ENCODE measurements around the gene SHISA9.
"Not testable (repeated sequence)": the region's sequence is repeated elsewhere in the genome, so short reads cannot be mapped to it uniquely, and the experiment has no call there.

The SHISA9 gene

DNA sequence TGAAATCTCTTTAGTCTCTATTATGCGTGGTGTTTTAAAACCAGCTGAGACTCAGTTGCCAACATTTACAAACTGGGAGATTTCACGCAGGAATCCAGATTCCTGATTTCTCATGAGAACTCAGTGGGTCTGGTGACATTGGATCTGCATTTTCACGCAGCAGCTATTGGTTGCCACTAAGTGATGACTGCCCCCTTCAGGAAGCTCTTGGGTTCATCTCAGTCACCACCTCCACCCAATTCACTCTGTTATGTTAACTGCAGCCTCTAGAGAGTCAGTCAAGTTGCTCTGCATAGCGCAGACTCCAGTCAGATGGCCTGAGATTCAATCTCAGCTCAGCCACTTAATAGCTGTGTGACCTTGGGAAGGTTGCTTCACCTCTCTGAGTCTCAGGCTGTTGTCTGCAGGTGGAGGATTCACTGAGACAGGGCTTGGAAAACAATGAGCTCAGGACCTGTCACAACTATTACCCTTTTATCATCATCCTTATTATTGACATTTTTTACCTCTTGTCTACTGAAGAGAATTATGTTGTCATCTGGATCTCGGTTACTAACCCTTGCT is 6.4 kb downstream of the SHISA9 start:
- H3K4me3 Mint-ChIP-seq = no peak overlapping the region
- no peaks in the 10 kb centered on the region for H3K36me3 Mint-ChIP-seq
- no peak overlapping the region for H3K27ac Mint-ChIP-seq
- no peaks in the 10 kb centered on the region for H3K4me1 Mint-ChIP-seq
- H3K9me3 Mint-ChIP-seq = no peaks in the 10 kb centered on the region
- peaks cover 34% of the 10 kb centered on the region for H3K27me3 Mint-ChIP-seq

DNA sequence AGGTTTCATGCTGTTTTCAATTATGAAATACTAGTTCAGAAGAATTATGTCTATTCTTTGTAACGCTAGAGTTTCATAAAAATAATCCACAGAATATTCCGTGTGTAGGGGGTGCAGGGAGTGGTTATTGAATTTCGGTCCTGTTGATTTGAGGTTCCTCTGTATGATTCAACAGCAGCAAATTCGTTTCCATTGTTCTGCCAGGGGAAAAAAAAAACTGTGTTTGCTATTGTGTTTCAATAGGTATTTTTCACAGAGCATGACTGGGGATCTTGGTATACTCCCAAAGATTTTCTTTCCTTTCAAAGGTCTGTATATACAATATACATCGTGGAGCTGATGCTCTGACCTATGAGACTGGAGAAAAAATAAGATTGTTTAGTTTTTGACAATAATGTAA is 15.8 kb downstream of the SHISA9 start:
- peaks cover 17% of the 10 kb centered on the region for H3K27me3 Mint-ChIP-seq
- H3K36me3 Mint-ChIP-seq = no peaks in the 10 kb centered on the region
- H3K27ac Mint-ChIP-seq = no peak overlapping the region
- no peaks in the 10 kb centered on the region for H3K9me3 Mint-ChIP-seq
- H3K4me3 Mint-ChIP-seq = no peak overlapping the region
- no peaks in the 10 kb centered on the region for H3K4me1 Mint-ChIP-seq

DNA sequence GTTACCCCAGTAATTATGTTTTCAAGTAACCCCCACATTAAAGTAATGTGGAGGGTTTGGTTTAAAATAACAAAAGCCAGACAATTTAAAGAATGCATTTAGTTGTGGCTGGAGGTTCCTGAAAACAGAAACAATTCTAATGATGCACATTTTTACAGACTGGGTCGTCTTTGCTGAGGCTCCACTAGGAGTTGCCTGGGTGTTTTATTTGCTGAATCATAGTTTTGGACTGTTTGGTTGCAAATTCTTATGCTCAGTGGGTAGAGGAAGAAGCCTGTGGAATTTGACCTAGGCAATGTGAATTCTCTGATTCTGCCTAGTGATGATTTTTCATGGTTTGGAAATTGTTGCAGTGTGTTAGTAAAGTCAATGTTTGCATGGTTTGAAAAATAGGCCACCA is 16.3 kb downstream of the SHISA9 start:
- H3K36me3 Mint-ChIP-seq = no peaks in the 10 kb centered on the region

DNA sequence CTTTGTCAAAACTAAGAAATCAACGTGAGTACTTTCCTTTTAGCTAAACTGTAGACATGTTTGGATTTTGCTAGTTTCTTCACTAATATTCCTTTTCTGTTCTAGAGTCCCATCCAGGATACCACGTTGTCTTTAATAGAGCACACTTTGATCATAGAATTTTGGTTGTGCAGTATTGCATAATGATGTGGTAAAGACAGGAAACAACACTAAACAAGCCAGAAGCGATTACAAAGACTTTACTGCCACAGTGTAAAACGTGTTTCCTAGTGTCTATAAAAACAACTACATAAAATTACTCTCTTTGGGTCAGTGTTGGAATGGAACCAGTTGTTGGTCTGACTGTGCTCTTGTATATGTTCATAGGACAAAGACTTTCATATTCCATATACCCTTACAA is 19.3 kb downstream of the SHISA9 start:
- Mint-ChIP-seq H3K36me3 (no peaks in the 10 kb centered on the region), H3K4me1 (no peaks in the 10 kb centered on the region), H3K4me3 (no peak overlapping the region), H3K9me3 (no peaks in the 10 kb centered on the region), H3K27me3 (peaks cover 29% of the 10 kb centered on the region), H3K27ac (no peak overlapping the region)

More for the DNA sequence above, 16.3 kb downstream of the SHISA9 start:
- Mint-ChIP-seq H3K9me3 (no peaks in the 10 kb centered on the region), H3K4me3 (no peak overlapping the region), H3K27me3 (peaks cover 19% of the 10 kb centered on the region), H3K27ac (no peak overlapping the region), H3K4me1 (no peaks in the 10 kb centered on the region)

DNA sequence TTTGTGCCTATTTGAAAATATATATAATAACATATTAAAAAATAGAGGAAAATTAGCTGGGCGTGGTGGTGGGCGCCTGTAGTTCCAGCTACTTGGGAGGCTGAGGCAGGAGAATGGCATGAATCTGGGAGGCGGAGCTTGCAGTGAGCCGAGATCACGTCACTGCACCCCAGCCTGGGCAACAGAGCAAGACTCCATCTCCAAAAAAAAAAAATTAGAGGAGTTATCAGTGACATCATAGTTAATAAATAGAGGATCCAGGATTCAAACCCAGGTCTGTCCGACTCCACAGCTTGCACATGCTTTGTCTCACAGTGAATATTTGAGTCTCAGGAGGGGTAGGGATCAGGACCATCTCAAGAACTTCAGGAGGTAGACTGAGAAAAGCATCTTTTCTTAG is 22.2 kb downstream of the SHISA9 start:
- H3K4me3 Mint-ChIP-seq, H3K9me3 Mint-ChIP-seq, H3K4me1 Mint-ChIP-seq, H3K36me3 Mint-ChIP-seq, H3K27ac Mint-ChIP-seq: not testable (repeated sequence)
- peaks cover 24% of the 10 kb centered on the region for H3K27me3 Mint-ChIP-seq

DNA sequence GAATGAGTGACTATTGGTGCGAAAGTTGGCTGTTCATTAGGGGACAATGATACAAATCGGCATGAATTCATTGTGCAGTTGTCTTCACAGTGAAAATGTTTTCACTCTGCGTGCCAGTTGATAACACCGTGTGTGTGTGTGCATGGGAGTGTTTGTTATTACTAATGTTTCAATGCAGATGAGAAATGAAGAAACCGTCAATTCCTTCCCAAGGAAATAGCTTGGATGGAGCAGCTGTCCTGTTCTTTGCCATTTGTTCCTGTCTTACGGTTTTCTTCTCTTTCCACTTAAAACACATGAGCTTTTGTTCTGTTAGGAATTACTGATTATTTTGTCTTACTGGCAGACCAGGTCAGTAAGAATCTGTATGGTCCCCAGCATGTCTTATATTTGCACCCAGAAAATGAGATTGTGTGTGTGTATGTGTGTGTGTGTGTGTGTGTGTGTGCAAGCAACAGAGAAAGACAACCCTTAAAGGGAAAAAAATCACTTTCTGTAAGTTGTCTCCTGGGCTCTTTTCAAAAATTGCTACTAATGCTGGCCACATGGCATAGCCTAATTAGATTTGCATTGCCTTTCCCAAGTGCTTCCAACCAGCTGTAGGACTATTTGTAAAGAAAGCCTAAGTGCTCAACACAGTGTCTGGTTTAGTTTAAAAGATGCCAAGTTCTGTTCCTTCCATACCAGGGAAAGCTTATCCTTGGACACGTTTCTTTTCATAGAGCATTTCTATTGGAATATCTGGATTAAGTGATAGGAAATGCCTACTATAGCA is 23.8 kb downstream of the SHISA9 start:
- Mint-ChIP-seq H3K4me1 (no peaks in the 10 kb centered on the region), H3K36me3 (no peaks in the 10 kb centered on the region), H3K4me3 (no peak overlapping the region), H3K27ac (no peak overlapping the region), H3K27me3 (peaks cover 27% of the 10 kb centered on the region), H3K9me3 (peaks cover 4% of the 10 kb centered on the region)

DNA sequence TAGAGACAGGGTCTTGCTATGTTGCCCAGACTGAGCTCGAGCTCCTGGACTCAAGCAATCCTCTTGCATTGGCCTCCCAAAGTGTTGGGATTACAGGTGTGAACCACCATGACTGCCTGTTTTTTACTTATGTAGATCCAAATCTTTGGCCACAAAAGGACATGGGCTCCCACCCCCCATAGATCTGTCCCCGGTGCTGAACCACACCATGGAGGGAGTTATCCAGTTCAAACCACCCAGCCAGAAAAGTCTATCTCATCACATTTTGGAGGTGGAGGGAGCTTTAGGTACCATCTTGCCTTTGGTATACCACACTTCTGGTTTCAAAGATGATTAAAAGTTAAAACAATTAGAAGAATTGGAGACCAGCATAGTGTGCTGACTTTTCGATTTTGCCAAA is 26.2 kb downstream of the SHISA9 start:
- no peaks in the 10 kb centered on the region for H3K4me1 Mint-ChIP-seq
- peaks cover 4% of the 10 kb centered on the region for H3K9me3 Mint-ChIP-seq
- H3K27ac Mint-ChIP-seq = no peak overlapping the region
- no peaks in the 10 kb centered on the region for H3K36me3 Mint-ChIP-seq
- no peak overlapping the region for H3K4me3 Mint-ChIP-seq
- H3K27me3 Mint-ChIP-seq = peaks cover 29% of the 10 kb centered on the region

DNA sequence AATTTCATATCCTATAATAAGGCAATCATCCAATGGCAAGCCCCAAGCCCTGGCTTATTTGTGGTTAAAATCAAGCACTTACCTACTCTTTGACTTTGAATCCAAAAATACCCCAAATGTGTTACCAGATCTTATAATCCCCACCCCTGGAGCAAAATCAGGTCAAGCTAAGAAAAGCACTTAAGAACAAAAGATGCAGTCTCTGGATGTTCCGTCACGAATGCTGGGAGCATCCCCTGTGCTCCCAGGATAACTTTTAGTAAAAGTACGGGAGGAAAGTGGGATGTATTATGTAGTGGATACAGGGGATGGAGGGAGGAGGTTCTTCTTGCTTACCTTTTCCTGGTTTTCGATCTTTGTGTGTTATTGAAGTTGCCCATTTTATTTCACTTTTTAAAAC is 29.5 kb downstream of the SHISA9 start:
- no peaks in the 10 kb centered on the region for H3K4me1 Mint-ChIP-seq
- peaks cover 16% of the 10 kb centered on the region for H3K27me3 Mint-ChIP-seq
- no peak overlapping the region for H3K27ac Mint-ChIP-seq
- peaks cover 4% of the 10 kb centered on the region for H3K9me3 Mint-ChIP-seq
- no peaks in the 10 kb centered on the region for H3K36me3 Mint-ChIP-seq
- H3K4me3 Mint-ChIP-seq = no peak overlapping the region

DNA sequence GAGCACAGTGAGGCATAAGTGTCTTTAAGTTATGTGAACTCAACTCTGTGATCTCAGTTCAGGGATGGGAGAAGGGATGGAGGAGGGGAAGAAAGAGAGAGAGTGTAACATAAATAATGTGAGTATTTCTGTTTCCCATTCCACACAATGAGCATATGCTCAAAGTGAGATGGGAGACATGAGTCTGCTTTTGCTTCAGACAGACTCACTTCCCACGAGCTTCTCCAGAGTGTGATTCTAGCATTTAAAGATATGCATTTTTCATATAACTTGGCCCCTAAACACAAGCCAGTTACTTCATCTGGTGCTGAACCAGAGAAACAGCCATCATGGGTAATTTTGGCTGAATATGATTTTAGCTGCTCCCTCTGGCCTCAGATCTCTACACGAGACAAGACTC is 35.0 kb downstream of the SHISA9 start:
- no peak overlapping the region for H3K27ac Mint-ChIP-seq
- H3K9me3 Mint-ChIP-seq = no peaks in the 10 kb centered on the region

DNA sequence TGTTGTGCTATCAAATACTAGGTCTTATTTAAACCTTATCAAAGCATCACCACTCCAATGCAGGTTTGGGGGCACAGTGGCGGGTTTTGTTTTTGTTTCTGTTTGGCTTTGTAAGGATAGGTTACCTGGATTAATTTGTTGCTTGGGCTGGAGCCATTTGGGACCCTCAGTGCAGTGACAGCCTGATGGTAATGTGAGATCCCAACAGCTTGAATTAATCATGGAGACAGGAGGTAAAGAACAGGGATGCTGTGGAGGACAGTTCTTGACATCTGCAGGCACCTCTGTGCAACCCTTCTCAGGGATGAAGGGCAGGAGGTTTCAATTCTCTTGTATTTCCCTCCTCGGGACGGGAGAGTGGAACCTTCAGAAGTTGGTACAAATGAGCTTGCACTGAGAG is 40.5 kb downstream of the SHISA9 start:
- peaks cover 7% of the 10 kb centered on the region for H3K27me3 Mint-ChIP-seq
- no peaks in the 10 kb centered on the region for H3K9me3 Mint-ChIP-seq
- no peaks in the 10 kb centered on the region for H3K4me1 Mint-ChIP-seq
- H3K4me3 Mint-ChIP-seq = no peak overlapping the region
- no peak overlapping the region for H3K27ac Mint-ChIP-seq
- no peaks in the 10 kb centered on the region for H3K36me3 Mint-ChIP-seq

More for the DNA sequence above, 35.0 kb downstream of the SHISA9 start:
- Mint-ChIP-seq H3K27me3 (peaks cover 13% of the 10 kb centered on the region), H3K4me3 (no peak overlapping the region), H3K4me1 (no peaks in the 10 kb centered on the region), H3K36me3 (no peaks in the 10 kb centered on the region)

DNA sequence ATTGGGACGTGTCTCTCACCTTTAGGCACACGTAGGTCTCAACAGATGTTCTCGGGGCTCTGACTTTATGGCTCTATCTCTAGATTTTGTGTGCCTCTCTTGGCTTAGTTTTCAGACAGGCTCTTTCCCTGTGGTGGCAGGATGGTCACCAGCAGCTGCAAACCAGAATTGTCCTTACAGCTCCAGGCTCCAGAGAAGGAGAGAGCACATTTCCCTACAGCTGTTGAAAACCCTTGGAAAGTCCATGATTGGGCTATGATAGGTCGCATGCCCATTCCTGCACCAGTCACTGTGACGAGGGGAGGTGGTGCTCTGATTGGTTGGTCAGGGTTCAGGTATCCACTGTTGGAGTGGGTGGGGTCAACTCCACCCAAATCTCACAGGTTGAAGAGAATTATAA is 41.5 kb downstream of the SHISA9 start:
- no peaks in the 10 kb centered on the region for H3K9me3 Mint-ChIP-seq
- H3K4me3 Mint-ChIP-seq = no peak overlapping the region
- H3K27me3 Mint-ChIP-seq = peaks cover 7% of the 10 kb centered on the region
- no peaks in the 10 kb centered on the region for H3K4me1 Mint-ChIP-seq
- H3K36me3 Mint-ChIP-seq = no peaks in the 10 kb centered on the region
- no peak overlapping the region for H3K27ac Mint-ChIP-seq

DNA sequence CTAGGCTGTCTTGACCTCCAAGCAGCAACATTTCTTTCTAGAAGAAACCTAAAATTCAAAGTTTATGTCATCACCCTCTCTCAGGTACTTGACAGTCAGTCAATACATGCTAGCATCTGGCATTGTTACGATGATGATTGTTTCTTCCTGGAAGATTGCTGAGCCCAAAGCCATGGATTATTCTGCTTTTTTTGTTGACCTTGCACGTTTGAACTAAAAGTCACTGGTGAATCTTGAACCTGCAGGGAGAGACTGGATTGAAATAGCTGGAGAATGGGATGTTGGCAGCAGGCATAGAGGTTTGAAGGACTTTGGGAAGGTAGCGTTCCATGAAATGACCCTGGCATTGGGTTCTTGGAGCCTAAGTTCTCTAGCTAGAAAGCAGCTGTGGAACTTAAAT is 42.9 kb downstream of the SHISA9 start:
- H3K4me1 Mint-ChIP-seq = no peaks in the 10 kb centered on the region
- peaks cover 8% of the 10 kb centered on the region for H3K27me3 Mint-ChIP-seq
- no peaks in the 10 kb centered on the region for H3K36me3 Mint-ChIP-seq
- no peak overlapping the region for H3K27ac Mint-ChIP-seq
- no peaks in the 10 kb centered on the region for H3K9me3 Mint-ChIP-seq
- H3K4me3 Mint-ChIP-seq = no peak overlapping the region

DNA sequence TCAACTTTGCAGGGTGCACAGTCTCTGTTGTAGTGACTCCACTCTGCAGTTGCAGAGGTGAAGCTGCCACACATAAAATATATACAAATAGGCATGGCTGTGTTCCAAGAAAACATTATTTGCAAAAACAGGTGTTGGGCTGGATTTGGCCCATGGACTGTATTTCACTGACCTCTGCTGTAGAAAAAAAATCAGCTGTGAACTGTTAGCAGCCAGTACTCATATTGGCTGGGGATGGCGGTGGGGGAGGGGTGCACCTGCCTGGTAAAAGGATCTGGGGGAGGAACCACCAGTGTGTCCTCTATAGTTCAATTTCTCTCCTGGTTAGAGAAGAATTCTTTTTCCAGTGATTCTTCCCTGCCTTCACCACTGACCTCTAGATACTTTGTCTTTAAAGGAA is 50.0 kb downstream of the SHISA9 start:
- Mint-ChIP-seq H3K27me3 (peaks cover 10% of the 10 kb centered on the region), H3K4me3 (no peak overlapping the region), H3K27ac (no peak overlapping the region), H3K9me3 (no peaks in the 10 kb centered on the region), H3K4me1 (no peaks in the 10 kb centered on the region), H3K36me3 (no peaks in the 10 kb centered on the region)

DNA sequence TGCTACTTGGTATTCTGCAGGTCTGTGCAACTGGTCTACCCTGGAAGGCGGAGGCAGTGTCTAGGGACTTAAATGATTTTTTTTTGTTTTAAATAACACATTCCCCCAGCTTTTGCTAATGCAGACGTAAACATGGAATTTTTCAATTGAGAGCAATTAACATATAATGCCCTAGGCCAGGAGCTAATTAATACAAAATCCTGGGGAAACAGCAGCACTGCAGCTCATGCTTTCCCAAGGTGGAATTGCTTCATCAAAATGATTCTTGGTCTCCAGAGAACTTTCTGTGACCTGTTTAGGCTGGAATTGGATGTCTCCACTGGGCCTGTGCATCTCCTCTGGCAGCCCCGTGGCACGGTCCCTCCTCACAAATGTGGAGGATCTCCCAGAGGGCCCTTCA is 50.6 kb downstream of the SHISA9 start:
- Mint-ChIP-seq H3K9me3 (no peaks in the 10 kb centered on the region), H3K27ac (no peak overlapping the region), H3K4me3 (no peak overlapping the region), H3K4me1 (no peaks in the 10 kb centered on the region), H3K36me3 (no peaks in the 10 kb centered on the region), H3K27me3 (peaks cover 10% of the 10 kb centered on the region)

DNA sequence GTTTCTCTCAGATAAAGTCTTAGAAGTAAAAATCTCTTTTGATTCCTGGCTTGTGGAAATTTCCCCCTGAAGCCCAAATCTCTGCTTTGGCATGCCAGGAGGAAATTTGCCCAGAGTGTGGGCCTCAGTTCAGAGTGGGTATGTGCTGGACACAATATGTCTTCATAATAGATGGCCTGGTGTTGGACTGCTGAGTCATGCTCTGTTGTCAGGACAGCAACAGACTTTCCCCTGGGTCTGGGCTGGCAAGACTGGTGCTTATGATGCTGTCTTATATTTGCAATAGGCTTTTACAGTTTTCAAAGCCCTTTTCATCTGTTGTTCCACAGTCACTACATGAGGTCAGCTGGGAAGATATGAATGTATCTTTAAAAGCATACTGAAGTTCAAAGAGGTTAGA is 57.0 kb downstream of the SHISA9 start:
- Mint-ChIP-seq H3K27me3 (peaks cover 7% of the 10 kb centered on the region), H3K36me3 (no peaks in the 10 kb centered on the region), H3K4me1 (no peaks in the 10 kb centered on the region), H3K27ac (no peak overlapping the region), H3K4me3 (no peak overlapping the region), H3K9me3 (no peaks in the 10 kb centered on the region)

DNA sequence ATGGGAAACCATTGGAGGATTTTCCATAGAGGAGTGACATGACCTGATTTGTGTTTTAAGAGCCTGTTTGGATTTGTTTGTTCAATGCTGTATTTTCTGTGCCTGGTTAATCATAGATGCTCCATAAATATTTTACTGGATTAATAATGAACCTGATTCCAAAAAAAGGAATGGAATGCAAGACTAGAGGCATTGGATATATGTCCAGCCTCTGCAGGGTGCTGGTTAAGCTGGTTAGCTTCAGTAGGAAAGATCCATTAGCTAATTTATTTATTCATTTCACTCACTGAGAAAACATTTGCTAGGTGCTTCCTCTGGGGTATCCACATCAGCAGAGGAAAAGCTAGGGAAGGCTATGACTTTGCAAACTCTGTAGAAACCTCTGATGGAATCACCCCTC is 57.7 kb downstream of the SHISA9 start:
- Mint-ChIP-seq H3K9me3 (no peaks in the 10 kb centered on the region), H3K4me3 (no peak overlapping the region), H3K36me3 (no peaks in the 10 kb centered on the region), H3K4me1 (no peaks in the 10 kb centered on the region), H3K27ac (no peak overlapping the region), H3K27me3 (peaks cover 7% of the 10 kb centered on the region)

DNA sequence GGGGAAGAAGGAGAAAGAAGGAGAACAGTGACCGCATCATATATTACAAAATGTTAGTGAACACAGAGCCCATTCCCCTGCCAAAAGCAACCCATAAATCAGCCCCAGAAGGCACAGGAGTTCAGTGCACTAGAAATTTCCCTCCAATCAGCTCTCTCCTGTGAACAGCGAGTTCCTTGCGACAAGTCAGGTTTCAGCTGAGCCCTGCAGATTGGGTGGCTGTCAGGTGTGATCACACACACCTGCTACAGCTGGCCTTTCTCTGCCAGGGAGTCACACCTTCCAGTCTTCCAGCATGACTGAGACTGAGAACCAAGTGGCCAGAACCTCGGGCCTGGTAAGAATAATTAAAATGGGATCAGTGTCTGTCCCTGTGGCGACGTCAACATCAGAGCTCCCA is 60.2 kb downstream of the SHISA9 start:
- H3K27ac Mint-ChIP-seq = no peak overlapping the region
- H3K4me3 Mint-ChIP-seq = no peak overlapping the region
- no peaks in the 10 kb centered on the region for H3K4me1 Mint-ChIP-seq
- no peaks in the 10 kb centered on the region for H3K36me3 Mint-ChIP-seq
- no peaks in the 10 kb centered on the region for H3K9me3 Mint-ChIP-seq
- peaks cover 5% of the 10 kb centered on the region for H3K27me3 Mint-ChIP-seq
